ENCODE measurements around the gene CRTC2. TPM values are rescaled to one million over a fixed set of nuclear protein-coding genes. Genes with fewer than 3 reads are reported as not detected.

Gene CRTC2
- total and polyA plus RNA-seq, 9 of the 15 experiments (the other 6 are each of a cell fraction or from before 2014, with no cell fraction given): 2.7 to 26.4 (median 10.2) TPM

GRCh38 chr1:153990468-153991150, 32.2 kb upstream of the CRTC2 start, which contains the start of gene RPS27 (continued):
- TF ChIP-seq ZBTB43 (CRISPR knock-in tag; IDR thresholded peaks at IDR 0.05): 0 out of 2 replicates have a peak, but pooled peaks have one; percentile 31
- TF ChIP-seq FOXJ3 (CRISPR knock-in tag; IDR thresholded peaks at IDR 0.05): no peak
- TF ChIP-seq ELF1 (tag; IDR thresholded peaks at IDR 0.05): peak; percentile 97
- no peak for TF ChIP-seq CHD7 (IDR thresholded peaks at IDR 0.05; ENCODE audit: low read depth, low read length)
- TF ChIP-seq ZNF75A (CRISPR knock-in tag; IDR thresholded peaks at IDR 0.05): no peak
- TF ChIP-seq POLR3A (IDR thresholded peaks at IDR 0.05; ENCODE audit: borderline replicate concordance, extremely low read depth, insufficient read depth, insufficient read length): no peak
- no peak for TF ChIP-seq ZNF778 (CRISPR knock-in tag; IDR thresholded peaks at IDR 0.05)
- TF ChIP-seq PURB (CRISPR knock-in tag; IDR thresholded peaks at IDR 0.05; ENCODE audit: low read depth): no peak
- TF ChIP-seq CREB3L1 (IDR thresholded peaks at IDR 0.05; ENCODE audit: borderline replicate concordance, low read depth): peak; percentile 82; the same call in 1 of the 2 replicates
- no peak for TF ChIP-seq MECOM (CRISPR knock-in tag; IDR thresholded peaks at IDR 0.05)
- no peak for TF ChIP-seq PRPF4 (IDR thresholded peaks at IDR 0.05; ENCODE audit: insufficient read depth, low read depth, low read length, poor library complexity, severe bottlenecking)
- no peak for TF ChIP-seq HIVEP1 (CRISPR knock-in tag; IDR thresholded peaks at IDR 0.05)
- no peak for TF ChIP-seq NFIX (CRISPR knock-in tag; IDR thresholded peaks at IDR 0.05; ENCODE audit: low read depth)
- no peak for TF ChIP-seq ZNF507 (tag; conservative IDR thresholded peaks at IDR 0.05)

Measured in K562 (cell line).